Measurements from ENCODE around the gene SFXN2.
"Not testable (repeated sequence)": the region's sequence is repeated elsewhere in the genome, so short reads cannot be mapped to it uniquely, and the experiment has no call there.

The SFXN2 gene

DNA sequence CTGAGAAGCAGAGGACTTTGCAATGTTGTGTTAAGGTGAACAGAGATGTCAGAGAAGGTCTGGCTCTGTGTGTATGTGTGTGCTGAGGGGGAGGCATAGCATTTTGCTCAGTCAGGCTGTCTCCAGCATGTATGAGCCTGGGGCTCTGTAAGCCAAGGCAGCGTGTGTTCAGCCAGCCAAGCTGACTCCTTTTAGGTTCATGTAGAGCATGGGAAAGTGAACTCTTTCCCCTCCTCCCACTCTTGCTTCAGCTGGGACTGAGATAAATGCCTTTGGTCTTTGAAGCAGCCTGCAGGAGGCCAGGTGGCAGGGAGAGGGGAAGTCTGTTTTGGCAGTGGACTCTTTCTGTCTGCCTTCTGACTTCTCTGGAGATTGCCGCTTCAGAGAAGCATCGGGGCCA, 3.8 kb downstream of the SFXN2 start:
- DNase-seq (ENCODE audit: low read depth in 1 of 2, low spot score in 1 of 2) = no peak

DNA sequence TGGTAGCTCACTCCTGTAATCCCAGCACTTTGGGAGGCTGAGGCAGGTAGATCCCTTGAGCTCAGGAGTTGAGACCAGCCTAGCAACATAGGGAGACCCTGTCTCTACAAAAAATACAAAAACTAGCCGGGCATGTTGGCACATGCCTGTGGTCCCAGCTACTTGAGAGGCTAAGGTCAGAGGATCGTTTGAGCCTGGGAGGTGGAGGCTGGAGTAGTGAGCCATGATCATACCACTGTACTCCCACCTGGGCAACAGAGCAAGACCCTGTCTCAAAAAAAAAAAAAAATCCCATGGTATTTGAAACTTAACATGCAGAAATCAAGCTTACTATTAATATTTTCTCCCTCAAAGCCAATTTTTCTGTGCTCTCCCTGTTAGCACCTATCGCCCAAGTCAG, 5.9 kb downstream of the SFXN2 start:
- DNase-seq (ENCODE audit: low read depth in 1 of 2, low spot score in 1 of 2) = no peak

DNA sequence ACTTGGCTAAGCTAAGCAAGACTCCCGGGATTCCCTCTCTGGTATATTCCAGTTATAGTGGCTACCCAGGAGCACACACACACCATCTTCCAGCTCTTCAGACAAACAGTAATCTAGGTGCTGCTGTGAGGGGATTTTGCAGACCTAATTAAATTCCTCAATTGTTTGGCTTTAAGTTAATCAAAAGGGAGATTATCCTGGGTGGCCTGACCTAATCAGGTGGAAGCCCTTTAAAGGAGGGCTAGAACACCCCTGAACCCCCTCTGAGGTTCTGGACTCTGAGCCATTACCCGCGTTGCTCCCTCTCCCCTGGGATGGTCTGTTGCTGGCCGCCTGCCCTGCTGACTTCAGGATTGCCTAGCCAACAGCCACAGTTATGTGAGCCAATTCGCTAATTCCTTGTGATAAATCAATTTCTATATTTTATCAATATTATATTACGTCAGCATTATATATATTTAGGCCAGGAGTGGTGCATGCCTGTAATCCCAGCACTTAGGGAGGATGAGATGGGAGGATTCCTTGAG, 6.4 kb downstream of the SFXN2 start:
- DNase-seq (ENCODE audit: low read depth in 1 of 2, low spot score in 1 of 2) = no peak

DNA sequence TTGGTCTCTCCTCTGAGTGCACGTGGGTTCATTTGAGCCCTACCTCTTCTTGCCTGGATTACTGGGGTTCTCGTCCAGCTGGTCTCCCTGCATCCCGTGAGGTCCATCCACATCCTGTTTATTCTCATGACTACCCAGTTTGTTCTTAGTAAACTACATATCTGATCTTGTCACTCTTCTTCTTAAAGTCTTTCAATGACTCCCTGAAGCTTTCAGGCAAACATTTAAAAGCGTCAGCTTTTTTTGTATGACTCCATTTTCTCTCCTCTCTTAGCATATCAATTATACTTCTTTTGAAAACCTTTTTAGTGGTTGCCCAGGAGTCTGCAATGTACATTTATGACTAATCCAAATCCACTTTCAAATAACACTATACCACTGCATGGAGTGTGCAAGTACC, 7.5 kb downstream of the SFXN2 start:
- DNase-seq (ENCODE audit: low read depth in 1 of 2, low spot score in 1 of 2) = no peak

DNA sequence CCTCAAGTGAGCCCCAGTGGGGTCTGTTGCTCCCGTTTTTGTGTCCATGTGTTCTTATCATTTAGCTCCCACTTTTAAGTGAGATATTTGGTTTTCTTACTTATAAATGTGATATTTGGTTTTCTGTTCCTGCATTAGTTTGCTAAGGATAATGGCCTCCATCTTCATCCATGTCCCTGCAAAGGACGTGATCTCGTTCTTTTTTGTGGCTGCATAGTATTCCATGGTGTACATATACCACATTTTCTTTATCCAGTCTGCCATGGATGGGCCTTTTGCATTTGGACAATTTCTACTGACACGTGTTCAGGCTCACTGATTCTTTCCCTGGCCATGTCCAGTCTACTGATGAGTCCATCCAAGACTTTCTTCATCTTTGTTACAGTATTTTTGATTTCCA, 9.6 kb downstream of the SFXN2 start:
- no peak for DNase-seq (ENCODE audit: low read depth in 1 of 2, low spot score in 1 of 2)

DNA sequence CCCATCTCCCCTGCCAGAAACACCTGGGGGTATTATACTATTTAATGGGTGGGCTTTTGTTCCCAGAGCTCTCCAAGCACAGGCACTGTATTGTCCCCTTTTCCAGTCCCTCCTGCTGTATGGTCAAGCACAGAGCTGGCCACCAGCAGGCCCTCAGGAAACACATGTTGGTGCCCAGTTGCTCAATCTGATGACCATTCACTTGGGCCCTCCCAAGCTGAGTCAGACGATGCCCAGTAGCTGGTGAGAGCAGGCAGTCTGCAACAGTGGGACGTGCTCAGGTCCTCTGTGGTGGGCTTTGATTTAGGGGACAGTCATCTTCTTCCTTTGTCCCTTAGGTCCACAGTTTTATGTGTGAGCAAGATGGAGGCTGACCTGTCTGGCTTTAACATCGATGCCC, 11.8 kb downstream of the SFXN2 start:
- DNase-seq (ENCODE audit: low read depth in 1 of 2, low spot score in 1 of 2) = no peak

DNA sequence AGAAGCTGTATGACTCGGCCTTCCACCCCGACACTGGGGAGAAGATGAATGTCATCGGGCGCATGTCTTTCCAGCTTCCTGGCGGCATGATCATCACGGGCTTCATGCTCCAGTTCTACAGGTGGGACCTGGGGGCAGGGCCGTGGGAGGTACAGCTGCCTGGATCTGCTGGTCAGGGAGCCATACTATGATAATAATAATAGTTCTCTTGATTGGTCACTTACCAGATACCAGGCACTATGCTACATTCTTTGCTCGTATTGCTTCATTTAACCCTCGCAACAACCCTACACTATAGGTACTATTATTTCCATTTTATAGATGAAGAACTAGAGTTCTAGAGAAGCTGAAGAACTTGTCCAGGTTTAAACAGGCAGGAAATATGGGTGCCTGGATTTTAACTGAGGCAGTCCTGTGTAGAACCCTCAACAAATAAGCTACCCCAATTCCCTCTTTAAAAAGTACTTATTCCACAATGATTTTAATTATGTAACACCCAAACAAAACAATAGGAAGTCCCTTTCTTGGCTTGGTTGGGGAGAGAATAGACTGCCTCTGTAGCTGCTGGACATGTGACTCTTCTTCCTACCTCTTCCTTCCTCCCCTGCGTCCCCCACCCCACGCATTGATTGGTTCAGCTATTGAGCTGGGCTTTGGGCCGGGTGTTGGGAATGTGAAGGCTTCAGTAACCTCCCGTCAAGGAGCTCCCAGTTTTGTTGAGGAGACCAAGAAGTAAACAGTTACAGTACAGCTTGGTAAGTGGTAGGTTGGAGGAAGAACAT, 12.8 kb downstream of the SFXN2 start:
- DNase-seq (ENCODE audit: low read depth in 1 of 2, low spot score in 1 of 2) = no peak

DNA sequence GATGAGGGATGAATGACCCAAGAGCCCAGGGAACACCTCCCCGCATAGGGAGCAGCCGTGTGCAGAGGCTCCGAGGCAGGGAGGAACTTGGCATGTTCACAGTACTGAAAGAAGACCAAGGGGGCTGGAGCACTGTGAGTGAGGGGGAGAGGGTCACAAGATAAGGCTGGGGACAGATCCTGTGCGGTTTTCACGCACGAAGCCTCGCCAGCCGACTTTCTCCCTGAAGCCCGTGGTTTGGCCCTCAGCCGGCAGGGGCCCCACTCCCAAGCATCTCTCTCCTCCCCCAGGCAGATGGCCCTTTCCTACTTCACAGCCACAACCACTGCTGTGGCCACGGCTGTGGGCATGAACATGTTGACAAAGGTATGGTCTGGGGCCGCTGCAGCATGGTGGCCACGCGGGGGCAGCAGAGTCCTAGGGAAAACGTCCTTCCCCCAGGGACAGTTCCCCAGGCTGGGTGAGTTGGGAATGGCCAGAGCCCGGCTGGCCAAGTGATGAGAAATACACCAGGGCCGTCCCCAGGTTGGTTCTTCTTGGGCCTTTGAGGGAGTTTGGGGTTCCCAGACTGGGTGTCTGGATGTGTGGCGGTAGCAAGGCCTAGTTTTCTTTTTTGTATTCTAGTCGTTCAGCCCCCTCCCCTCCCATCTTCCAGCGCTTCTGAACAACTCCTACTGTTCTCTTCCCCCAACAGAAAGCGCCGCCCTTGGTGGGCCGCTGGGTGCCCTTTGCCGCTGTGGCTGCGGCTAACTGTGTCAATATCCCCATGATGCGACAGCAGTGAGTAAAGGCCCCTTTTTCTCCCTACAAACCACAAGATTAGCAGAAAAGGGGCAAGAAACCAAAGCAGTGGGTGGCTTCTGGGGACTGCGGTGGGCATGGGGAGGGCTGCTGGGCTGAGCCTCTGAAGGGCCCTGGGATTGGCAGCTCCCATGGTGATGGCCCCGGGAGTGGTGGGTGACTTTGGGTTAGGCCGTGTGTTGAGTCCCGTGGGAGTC, 14.9 kb downstream of the SFXN2 start:
- peak; percentile 15 to 23 for DNase-seq (ENCODE audit: low read depth in 1 of 2, low spot score in 1 of 2)

DNA sequence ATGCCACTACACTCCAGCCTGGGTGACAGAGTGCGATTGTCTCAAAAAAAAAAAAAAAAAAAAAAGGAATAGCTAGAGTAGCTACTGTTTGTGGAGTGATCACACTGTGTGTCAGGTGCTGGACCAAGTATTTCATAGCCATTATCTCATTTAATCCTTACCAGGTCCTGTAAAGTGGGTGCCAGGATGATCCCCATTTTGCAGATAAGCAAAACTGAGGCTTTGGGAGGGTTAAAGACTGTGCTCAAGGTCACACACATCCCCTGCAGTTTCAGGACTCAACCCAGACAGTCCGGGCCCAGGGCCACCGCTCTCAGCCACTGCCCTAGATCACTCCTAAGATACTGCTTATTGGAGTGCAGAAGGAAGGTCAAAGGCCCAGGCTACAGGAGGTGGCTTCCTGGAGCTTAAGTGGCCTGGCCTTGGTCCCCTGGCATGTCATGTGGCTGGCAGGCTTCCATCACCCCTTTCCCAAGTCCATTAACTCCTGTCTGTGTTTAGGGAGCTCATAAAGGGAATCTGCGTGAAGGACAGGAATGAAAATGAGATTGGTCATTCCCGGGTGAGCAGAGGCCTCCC, 16.9 kb downstream of the SFXN2 start:
- DNase-seq (ENCODE audit: low read depth in 1 of 2, low spot score in 1 of 2) = no peak

DNA sequence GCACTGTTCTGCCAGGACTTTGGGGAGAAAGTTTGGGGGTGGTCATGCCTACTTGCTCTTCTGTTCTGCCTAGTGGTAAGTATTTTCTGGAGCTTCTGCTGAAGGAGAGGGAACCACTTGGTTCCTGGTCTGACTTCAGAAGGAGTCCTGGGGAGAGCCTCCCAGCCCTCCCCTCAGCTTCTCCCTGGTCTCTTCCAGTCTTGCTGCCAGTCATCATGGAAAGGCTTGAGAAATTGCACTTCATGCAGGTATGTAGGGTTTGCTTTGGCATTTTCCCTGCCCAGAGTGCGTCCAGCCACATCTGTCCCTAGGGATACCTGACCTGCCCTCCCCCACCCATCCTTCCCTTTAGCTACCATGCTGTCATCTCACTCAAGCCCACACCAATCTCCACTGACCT, 18.2 kb downstream of the SFXN2 start:
- no peak for DNase-seq (ENCODE audit: low read depth in 1 of 2, low spot score in 1 of 2)

DNA sequence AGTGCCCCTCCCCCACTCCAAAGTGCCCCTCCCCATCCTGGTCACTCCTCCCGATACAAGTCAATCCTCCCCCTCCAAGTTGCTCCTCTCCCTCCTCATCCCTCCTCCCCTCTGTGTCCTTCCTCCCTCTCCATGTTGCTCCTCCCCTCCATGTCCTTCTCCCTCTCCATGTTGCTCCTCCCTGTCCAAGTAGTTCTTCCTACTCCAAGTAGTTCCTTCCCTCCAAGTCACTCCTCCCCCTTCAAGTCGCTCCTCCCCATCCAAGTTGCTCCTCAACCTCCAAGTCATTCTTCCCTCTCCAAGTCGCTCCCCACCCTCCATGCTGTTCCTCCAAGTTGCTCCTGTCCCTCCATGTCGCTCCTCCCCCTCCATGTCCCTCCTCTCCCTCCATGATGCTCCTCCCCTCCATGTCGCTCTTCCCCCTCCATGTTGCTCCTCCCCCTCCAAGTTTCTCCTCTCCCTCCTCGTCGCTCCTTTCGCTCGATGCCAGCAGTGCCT, 20.7 kb downstream of the SFXN2 start:
- DNase-seq (ENCODE audit: low read depth in 1 of 2, low spot score in 1 of 2) = no peak

DNA sequence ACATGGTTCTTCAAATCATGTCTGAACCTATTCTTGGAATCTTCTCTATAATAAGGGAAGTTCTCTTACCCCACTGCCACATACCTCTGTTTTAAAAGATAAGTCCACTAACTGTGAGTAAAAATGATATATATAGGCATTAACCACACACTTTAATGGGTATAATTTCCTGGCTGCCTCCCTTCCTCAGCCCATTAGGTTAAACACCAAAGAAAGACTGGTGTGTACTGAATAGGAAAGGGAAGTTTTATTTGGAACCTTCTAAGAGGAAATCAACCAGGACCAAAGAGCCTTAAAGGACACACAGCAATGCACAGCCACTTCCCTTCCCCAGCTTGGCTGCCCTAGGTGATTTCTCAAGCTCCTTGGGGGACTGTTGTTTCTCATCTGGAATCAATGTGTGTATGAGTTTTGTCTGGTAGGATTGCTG, 24.3 kb downstream of the SFXN2 start:
- DNase-seq (ENCODE audit: low read depth in 1 of 2, low spot score in 1 of 2) = no peak

DNA sequence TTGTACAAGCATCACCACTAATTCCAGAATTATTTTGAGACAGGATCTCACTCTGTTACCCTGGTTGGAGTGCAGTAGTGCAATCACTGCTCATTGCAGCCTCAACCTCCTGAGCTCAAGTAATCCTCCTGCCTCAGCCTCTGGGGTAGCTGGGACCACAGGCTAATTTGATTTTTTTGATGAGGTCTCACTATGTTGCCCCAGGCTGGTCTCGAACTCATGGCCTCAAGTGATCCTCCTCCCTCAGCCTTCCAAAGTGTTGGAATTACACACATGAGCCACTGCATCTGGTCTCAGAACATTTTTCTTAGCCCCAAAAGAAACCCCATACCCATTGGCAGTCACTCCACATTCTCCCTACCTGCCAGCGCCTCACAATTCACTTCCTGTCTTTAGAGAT, 25.8 kb downstream of the SFXN2 start:
- no peak for DNase-seq (ENCODE audit: low read depth in 1 of 2, low spot score in 1 of 2)

DNA sequence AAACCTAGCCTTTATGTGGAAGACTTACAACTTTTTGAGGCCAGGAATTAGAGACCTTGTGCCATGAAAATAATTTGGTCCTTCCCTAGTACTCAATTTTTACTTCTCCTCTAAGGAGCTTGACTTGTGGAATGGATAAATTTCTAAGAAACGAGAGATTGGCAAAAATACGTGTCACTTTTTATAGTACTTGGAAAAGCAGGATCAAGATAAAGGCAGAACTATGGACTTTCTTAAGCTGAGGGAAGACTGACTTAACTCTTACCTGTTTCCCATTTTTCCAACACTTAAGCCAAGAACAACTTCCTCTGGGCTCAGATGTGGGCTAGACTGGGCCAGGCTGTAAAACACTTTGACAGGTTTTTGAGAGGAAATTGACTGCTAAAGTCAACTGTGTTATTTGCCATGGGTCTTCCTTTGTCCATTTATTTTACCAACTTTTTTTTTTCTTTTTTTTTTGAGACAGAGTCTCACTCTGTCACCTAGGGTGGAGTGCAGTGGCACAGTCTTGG, 27.3 kb downstream of the SFXN2 start:
- DNase-seq (ENCODE audit: low read depth in 1 of 2, low spot score in 1 of 2) = no peak

DNA sequence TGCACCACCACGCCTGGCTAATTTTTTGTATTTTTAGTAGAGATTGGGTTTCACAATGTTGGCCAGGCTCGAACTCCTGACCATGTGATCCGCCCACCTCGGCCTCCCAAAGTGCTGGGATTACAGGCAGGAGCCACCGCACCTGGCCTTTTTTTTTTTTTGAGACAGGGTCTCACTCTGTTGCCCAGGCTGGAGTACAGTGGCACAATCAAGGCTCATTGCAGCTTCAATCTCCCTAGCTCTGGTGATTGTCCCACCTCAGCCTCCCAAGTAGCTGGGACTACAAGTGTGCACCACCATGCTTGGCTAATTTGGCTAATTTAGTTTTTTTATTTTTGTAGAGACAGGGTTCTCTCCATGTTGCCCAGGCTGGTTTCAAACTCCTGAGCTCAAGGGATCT, 27.9 kb downstream of the SFXN2 start:
- not testable (repeated sequence) for DNase-seq (ENCODE audit: low read depth in 1 of 2, low spot score in 1 of 2)

DNA sequence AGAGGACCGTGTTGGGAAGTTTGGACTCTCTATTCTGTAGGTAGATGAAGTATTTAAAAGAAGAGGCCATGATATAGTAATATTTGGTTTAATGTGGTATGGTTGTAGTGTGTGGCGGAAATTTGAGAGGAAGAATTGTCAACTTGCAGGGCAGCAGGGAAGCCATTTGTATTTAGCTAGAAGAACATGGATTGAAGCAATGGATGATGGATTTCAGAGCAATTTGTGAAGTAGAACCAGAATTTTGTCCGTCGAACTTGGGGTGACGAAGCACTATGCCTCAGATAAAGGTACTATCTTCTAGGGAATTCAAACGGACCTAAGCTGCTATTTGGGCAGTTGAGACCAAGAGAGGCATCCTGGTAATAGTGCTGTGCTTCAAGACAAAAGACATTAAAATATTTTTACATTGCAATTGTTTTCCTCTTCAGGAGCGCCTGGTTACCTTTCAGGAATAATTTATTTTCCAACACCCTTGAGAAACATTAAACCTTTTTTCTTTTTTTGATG, 28.7 kb downstream of the SFXN2 start:
- DNase-seq (ENCODE audit: low read depth in 1 of 2, low spot score in 1 of 2) = no peak

DNA sequence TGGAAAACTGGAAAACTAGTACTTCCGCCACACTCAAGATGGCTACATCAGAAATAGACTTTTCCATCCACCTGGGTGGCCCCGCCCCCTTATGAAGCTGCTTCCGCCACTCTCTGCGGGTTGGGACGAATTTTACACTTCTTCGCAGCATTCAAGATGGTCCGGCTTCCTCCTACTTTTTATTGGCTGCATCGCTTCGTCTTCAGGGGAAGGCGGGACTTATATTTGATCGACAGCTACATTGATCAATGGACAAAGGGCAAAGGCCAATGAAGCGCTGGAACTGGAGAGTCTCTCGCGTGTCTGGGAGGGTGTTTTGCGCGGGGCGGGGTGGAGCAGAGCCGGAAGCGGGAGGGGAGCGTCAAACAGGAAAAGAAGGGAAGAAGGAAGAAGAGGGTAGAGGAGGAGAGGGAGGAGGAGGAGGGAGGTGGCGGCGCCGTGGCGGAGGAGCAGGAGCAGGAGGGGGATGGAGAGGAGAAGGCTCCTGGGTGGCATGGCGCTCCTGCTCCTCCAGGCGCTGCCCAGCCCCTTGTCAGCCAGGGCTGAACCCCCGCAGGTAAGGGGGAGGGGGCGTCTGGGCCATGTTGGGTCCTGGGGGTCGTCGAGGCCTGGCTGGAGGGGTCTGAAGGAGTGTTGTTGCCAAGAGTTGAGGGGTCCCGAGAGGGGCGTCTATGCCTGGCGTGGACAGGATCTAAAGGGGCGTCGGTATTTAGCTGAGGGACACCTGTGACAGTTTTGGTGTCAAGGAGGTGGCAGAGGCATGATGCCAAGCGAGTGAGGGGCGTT, 29.3 kb downstream of the SFXN2 start, which contains the start of gene WBP1L:
TSS of gene WBP1L (plus strand) at position 361 of the 786 bp plus-strand sequence. CDS start at position 467, 106 bp downstream.
- peak; percentile 85 to 88 for DNase-seq (ENCODE audit: low read depth in 1 of 2, low spot score in 1 of 2)

DNA sequence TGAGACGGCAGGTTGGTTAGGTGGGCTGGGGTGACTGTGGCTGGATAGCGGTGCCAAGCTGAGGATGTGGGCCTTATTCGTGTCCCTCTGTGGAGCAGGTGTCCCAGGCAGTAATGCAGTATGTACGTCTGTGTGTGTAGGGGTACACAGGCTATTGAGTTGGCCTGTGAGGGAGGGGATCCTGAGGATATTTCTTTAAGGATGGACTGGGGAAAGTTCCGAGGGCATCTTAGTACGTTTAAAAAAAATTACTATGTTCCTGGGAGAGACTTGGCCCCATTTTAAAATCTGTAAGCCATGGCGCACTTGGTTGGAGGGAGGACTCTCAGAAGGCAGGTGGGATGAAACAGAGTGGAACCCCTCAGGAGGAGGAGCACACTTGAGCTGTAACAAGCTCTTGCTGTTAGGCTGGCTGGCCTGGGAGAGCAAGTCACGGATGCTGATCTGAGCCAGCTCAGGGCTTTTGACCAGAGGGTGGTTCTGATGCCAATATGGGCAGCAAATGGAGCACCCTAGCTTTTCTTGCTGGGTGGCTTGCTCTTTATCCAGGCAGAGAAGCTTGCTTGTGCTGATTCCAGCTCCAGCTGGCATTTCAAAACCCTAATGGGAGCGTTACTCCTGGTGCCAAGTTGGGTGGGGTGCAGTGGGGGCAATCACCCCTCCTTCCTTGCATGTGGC, 30.1 kb downstream of the SFXN2 start:
- DNase-seq (ENCODE audit: low read depth in 1 of 2, low spot score in 1 of 2) = peak in 1 of 2 donors; percentile 8

DNA sequence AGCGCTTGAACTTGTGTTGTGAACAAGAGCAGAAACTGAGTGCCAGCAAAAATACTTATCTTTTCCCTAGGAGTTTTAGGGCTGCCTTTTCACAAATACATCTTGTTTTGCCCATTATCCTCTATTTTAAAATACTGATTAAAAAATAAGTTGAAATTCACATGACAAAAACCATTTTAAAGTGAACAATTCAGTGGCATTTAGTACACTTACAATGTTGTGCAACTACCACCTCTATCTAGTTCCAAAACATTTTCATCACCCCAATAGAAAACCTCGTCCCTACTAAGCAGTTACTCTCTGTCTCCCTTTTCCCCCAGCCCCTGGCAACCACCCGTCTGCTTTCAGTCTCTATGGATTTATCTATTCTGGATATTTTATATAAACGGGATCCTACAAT, 30.7 kb downstream of the SFXN2 start:
- DNase-seq (ENCODE audit: low read depth in 1 of 2, low spot score in 1 of 2) = no peak
